CD4-positive, alpha-beta T cell treated with Interleukin-1 beta for 1 hour (primary cell): ENCODE measurements around the gene GRIK3.

Experiments
- DNase-seq, 2 donors: peaks; one replicate each; pipeline ENCODE4 v3.0.0-alpha.2; 2020 to 2022

GRIK3 gene

DNA sequence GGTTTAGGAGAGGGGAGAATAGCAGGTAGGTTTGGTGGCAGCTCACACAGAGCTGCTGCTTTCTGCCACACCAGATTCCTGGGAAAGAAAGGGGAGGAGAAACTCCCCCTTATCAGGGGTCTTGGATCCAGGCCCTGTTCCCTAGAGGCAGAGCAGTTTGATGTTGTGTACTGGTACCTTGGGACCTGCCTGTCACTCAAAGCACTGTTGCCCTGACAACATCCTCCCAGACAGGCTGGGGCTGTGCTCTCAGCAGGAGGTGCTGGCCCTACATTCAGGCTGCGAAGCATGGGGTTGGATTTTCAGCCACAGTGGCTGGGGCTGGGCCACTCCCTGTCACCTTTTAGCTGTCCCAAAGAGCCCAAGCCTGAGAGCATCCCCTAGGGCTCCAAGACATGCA is 188.0 kb downstream of the GRIK3 start:
- DNase-seq = no peak

DNA sequence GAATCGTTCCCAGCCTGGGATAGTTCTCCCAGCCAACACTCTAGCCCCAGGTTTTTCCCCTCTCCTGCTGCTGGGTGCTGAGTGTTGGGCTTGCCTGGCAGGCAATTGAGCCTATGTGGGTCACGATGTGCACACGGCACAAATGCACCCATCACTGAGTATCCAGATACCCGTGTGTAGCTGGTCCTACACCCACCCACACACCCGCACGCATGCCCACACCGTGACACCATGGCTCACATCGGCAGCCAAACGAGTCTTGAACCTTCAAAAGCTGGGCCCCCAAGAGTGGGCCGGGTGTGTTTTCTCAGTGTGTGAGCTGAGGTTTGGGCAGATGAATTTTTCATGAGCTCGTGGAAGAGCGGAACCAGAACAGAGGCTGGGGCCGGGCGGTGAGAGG is 188.5 kb downstream of the GRIK3 start:
- no peak for DNase-seq

DNA sequence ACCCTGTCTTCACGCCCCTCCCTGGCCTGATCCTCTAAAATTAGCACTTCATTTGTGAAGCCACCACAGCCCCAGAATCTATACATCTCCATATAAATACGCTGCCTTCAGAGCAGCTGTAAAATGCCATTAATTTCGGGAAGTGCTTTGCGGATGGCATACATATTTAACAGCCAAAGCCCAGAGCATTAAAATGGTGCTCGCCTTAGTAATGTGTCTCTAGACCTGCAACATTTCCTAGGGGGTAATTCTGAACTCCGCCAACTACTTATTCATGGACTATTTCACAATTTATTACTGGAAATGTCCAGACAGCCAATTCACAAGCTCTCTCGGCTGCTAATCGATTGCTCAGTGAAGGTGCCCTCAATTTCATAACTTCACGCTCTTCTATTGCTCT is 189.4 kb downstream of the GRIK3 start:
- DNase-seq = no peak

DNA sequence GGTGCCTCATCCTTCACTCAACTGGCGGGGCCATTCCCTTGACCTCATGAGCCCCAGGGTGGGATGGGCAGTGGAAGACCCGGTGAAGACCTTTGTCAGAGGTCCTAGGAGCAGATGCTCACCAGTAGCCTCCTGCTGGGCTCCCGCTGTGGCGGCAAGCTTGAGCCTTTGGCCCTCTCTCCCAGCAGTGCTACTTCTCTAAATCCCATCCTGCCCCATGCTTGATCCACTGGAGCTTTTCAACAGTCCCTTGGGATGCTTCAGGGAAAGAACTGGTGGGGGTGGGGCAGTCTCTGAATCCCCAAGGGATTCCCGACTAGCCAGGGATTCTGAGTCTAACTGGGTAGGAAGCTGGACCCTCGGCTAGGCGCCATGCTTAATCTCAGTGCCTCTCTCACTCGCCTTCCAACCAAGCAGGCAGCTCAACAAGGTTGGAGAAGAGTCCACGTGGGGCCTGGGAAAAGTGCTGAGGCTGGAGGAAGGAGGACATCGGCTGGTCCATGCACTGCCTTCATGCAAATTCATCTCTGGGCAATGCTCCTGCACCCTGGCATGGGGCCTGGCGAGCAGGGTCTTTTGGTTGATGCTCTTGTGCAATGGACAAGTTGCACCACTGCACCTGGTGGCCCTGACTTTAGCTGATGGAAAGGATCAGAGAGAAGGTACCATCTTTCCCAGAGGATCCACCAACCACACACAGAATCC is 190.3 kb downstream of the GRIK3 start:
- no peak for DNase-seq

DNA sequence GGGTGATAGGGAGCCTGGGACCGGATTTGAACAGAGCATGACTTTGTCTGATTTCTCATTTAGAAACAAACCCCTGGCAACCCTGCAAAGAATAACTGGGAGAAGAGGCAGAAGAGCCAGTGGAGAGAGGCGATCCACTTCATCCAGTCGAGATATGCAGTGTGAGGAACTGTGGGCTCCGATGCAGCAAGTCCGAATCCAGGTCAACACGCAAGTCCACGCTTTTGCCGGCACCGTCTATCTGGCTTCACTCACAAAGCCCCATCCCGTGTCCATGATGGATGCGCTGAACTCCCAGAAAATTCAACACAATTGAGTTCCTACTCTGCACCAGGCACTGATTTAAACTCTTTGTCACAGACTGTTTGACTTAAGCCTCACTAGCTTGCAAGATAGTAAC is 191.3 kb downstream of the GRIK3 start:
- no peak for DNase-seq

DNA sequence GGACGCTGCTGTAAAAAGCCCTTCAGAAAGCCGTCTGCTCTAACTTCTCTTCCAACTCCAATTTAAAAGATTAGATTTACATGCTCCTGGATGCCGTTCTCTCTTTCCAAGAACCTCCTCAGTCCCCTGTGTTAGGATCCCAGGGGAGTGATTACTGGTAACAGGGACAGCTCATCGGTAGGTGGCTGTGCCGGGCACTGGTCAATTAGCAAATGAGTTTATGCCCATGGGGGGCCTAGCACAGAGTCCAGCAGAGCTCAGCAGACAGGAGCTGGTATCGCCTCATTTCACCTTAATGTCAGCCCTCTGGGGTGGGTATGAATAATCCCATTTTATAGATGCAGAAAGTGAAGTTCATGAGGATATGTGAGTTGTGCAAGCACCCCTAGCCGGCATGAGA is 191.9 kb downstream of the GRIK3 start:
- no peak for DNase-seq

DNA sequence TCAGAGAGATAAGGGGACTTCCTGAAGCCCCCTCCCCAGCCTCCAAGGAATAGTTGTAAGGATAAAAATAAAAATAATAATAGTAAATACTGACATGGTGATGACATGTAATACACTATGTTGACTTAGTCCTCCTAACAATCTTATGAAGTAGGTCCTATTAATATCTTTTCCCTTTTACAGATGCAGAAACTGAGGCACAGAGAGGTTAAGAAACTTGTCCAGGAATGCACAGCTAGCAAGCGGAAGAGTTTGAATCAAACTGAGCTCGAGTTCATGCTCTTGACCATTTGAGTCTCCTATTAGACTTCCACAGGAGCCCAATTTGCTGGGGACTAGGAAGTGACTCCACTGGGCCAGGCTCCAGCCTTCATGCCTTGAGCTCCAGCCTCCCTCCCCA is 194.8 kb downstream of the GRIK3 start:
- no peak for DNase-seq

DNA sequence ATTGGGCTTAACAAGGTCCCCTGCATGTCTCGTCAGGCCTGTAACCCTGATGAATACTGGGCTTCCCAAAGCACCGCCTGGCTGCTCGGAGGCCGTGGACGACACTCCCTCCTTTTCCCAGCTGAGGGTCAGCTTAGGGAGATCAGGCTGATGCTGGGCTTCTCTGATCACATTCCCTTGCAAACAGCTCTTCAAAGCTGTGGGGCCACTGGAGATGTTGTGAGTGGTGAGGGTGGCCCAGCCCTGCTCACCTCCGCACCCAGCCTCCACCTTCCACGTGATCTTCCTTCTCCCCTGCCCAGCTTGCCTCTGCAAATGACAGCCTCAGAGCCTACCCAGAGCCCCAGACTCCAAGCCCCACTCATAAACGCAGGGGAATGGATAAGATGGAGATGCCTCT is 195.4 kb downstream of the GRIK3 start:
- no peak for DNase-seq

DNA sequence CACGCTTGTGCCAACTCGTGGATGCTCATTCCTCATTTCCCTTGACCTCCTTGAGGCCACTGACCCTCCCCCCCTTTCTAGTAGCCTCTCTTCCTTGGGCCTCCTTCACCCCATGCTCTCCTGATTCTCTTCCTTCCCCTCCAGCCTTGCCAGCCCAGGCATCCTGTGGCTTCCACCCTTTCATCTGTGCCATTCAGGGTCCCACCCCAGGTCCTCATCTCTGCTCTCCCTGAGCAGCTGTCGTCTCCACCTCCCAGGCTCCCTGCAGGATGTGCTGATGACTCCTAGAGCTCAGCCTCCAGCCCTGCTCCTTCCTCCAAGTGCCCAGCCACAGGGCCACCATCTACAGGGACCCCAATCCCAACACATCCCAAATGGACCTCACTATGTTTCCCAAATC is 197.4 kb downstream of the GRIK3 start:
- DNase-seq = no peak

DNA sequence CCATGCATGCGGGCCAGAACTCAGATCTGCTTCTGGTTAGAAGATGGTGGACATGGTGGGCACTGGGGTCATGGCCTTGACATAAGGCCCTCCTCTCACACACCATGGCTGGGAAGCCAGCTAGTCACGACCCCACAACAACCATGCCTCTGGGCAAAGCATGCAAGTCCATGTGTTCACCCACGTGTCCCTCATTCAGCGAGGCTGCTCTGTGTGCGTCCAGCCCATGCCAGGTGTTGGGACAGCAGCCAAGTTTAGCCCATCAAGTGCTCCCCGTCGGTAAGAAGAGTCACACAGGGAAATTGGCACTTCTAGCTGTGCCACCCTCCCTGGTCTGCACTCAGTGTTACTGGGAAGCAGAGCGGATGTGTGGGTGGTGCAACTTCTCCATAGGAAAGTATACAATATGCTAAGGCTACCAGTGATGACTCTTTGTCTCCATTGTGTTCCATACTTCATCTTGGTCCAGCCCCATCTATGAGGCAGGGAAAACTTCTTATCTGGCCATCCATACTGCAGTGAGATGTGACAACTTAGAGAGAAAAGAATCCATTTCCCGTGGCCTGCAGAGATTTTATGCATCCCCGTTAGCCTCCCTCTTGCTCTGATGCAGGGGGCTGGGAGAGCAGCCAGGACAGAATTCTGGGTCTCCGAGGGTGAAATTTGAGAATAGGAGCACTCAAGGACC is 198.0 kb downstream of the GRIK3 start:
- DNase-seq = no peak

DNA sequence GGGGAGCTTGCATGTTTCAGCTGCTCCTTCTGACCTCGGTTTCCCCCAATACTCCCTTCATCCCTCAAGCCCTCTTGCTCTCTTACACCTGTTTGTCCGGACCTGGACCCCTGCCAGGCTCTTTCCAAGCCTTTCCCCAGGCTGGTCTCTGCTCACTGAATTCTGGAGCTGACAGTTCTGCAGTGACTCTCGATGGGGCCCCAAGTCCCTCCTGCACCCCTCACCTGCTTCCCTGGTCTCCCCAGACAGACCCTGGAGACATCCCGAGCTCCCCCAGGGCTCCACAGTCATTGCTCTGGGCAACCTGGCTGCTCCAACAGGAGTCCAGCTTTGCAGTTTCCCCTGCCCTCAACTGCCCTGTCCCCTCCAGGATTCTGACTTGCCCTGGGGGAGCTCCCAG is 198.6 kb downstream of the GRIK3 start:
- DNase-seq = no peak

DNA sequence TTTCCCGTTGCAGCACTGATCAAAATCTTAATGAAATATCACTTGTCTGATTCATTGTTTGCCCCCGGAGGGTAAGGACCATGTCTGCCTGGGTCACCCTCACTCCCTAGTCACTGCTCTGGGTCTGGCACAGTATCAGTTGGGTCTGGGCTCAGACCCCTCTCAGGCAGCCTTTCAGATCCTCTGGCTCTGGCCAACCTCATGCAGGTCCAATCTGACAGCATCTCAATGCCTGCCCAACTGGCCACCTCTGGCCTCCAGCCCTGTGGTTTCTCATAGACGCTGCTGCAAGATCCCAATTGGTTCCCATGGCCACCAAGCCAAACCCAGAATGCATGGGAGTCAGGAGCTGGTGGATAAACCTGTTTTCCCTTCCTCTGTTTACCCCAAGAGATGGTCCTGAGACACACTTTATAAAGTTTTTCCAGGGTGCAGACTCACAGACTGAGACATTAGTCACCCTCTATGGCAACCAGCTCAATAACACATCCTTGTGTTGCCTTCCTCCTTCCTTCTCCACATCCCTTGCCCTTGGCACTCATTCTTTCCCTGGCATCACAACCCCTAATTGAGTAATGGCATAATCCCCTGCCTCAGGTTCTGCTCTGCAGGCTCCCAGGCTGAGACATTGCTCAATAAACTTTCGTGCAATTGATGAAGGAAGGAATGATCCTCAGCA is 199.2 kb downstream of the GRIK3 start:
- no peak for DNase-seq

DNA sequence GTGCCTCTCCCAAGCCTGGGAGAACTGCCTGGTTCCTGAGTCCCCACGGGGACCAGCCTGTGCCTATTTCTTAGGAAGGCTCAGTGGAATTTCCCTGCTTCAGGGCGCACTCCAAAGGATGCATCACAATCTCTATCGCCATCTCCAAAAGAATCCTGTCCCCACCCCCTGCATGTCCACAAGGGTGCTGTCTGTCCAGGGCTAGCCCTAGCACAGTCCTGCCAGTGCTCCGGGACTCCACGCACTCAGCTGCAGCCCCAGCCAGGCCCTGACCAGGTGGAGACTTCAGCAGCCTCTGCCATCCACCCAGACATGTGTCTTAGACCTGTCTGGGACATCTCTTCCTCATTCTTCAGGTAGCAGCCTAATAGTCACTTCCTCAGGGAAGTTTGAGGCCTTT is 199.7 kb downstream of the GRIK3 start:
- DNase-seq = no peak

DNA sequence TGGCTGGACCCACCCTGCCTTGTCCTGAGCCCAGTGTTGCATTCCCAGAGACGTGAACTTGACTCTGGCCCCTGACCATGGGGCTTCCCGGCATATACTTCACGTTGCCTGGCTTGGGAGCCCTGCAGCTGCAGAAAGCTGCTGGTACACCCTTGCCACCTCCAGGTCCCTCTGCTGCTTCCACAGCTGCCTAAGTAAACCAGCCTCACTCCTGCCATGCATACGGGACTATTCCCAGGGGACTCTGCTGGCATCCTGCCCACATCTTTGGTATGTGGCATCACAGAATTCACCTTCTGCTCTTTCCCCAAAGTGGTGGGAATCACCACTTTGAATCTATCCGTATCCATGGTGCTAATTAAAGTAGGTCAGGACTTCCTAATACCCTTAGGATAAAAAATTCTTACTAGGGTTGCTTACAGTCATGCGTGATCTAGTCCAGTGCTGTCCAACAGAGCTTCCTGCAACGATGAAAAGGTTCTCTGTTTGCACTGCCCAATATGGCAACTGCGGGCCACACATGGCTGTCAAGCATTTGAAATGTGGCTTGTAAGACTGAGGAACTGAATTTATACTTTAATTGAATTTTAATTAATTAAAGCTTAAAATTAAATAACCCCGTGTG is 203.0 kb downstream of the GRIK3 start:
- no peak for DNase-seq

DNA sequence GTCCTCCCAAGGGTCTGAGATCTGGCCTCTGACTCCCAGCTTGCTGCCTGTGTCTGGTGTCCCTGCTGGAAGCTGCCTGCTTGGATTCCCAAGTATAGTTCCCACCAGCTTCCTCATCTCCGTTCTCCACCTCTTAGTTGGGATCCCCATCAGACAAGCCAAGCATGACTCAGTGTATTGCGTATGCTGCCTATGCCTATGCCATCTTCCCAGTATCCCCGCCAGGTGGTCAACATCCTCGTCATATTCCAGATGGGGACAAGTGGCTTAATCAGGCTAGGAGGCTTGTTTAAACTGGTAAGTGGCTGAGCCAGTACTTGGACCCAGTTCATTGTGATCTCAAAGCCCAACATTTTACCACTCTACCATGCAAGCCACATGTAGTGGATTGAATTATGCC is 204.4 kb downstream of the GRIK3 start:
- no peak for DNase-seq

DNA sequence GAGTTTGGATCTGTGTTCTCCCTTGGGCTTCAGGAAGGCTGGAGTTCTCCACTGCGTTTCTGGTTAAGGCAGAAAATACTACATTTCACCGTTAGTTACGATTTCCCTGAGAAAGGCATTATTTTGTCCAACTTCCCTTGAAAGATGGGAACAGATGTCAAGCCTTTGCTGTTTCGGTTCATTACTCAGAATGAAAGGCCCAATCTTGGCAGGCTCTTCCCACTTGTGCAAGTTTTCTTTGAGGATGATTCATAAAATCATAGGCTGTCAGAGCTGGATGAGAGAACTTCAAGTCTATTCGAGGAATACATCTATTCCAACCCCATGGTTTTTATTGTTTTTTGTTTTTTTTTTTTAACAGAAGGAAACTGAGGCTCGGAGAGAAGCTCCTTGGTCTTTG is 205.2 kb downstream of the GRIK3 start:
- DNase-seq = no peak

DNA sequence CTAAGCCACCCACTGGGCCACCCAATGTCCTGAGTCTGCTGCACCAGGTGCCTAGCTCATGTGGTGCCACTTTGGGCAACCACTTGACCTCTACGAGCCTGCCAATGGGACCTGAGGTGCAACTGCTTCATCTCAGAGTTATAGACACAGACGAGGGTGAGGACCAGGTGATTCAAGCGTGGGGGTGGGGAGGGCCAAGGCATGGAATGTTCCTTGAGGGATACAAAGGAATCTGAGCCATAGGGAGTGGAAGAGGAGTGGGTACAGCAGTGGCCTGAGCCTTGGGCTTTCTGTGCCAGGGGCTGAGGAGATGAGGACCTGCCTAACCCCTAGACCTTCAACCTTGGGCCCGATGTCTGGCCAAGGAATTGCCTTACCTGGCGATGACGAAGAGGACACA is 209.1 kb downstream of the GRIK3 start:
- DNase-seq = no peak

DNA sequence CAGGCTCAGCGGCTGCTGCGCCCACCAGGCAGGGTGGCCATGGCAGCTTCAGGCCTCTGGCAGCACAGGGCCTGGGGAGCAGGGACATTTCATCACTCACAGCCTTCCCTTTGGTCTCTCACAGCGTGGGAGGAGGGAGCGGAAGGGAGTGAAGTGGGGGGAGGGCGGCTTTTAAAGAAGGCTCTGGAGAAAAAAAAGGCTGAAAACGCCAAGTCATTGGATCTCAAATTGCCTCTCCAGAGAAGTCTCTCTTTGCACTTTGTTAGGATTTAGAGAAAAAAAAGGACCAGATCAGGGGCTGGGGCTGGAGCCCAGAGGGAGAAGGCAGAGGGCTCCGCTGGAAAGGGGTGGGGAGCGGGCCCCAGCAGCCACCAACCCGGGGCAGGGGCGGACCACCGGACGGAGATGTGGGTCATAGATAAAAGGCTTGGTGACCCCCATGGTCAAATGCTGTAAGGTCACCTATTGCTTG is 209.9 kb downstream of the GRIK3 start:
- DNase-seq = no peak

DNA sequence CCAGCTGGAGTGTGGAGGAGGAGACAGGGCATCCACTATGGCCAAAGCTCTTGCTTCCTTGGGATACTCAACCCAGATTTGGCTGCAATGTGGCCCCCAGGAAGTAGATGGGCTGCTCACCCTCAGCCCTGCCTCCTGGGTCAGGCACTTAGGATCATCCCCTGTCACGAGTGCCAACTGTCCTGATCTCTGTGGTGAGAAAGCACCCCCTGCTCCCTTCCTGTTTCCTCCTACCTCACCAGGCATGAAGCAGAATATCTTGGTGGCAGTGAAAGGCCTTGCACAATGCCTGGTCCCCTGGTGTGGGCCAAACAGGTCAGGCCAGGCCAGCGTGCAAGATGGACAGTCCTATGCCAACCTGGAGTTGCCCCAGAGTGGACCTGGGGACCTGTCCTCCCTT is 211.7 kb downstream of the GRIK3 start:
- DNase-seq = no peak

DNA sequence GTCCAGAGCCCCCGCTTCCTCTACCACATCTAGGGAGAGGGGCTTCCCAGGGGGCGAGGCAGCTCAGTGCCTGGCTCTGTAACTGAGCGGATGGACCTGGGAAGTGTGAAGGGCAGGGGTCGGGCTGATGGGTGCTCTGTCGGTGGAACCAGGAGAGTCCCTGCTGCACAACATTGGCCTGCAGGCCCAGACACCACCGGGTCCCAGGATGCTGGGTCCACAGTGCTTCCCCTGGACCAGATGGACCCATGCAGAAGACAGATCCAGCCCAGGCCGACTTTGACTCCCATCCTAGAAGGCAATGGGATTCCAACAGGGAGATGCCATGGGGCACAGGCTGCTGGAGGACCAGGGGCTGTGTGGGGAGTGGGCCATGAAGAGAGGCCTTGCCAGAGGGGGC is 212.9 kb downstream of the GRIK3 start:
- no peak for DNase-seq

DNA sequence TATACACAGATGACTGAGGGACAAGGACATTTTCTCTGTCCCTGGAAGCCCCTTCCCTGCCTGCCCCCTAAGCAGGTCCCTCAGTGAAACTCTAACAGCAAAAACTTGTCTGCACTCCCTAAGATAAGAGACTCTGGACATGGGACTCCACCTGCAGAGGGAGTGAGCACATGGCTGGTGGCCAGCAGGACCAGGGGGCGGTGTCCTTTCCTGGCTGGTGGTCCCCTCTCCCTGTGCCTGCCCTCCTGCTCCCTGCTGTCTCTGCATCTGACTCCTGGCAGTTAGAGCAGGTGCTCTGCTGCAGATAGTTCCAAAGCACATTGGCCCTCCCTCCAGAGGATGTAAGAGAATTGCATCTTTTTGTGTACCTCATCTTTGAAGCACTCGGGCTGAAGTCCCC is 215.5 kb downstream of the GRIK3 start:
- DNase-seq = no peak

DNA sequence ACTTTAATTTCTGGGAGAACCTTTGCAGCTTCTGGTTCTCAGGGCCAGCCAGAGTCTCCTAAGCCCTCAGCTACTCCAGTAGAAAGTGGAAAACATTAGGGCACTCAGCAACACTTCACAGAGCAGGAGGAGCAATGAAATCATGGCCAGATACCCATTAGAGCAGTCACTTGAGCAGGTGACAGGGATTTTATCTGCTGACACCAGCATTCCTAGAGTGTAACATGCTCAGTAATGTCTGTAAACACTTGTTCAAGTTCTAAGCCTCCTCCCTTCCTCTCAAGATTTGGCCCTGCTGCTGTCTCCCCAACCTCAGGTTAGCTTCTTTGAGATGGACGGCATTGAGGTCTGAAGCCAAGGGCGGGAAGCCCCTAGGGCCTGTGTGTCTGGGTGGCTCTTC is 218.0 kb downstream of the GRIK3 start:
- DNase-seq = no peak

DNA sequence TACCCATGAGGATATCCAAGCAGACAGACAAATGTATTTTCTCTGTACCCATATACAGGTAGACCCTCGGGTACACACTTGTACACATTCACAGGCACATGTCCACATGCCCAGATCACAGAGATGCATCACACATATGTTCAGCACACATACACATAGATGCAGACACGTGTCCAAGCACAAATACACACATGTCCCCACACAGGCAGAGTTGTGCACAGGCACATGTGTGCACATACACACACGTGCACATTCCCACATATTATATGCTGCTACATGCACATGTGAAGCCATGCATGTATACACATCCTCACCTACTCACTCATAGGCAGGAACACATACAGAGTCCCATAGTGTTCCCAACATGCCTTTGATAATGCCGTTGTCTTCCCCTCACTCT is 219.5 kb downstream of the GRIK3 start:
- DNase-seq = no peak

DNA sequence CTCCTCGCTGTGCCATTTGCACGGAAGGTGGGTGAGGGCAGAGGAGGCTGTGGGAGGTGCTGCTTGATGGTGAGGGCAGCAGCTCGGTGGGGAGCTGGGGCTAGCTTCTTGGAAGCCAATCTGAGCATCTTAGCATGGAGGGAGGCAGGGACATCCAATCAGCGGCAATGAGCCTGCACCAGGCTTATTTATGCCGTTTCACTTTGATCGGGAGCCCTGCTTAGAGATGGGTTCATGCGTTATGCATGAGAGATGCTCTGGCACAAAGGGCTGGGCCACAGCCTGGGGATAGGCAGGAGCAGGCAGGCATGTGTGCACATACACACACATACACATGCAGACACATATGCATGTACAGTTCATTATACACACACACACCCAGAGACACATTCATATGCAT is 220.2 kb downstream of the GRIK3 start:
- no peak for DNase-seq
